ENCODE results near the gene RXRB. TPM values are rescaled to one million over a fixed set of nuclear protein-coding genes. Genes with fewer than 3 reads are reported as not detected.

RXRB gene
- total and polyA plus RNA-seq, 2 of the 13 experiments (the other 11 are each of a cell fraction or from before 2014, with no cell fraction given) = 26.7 to 55.7 TPM

DNA sequence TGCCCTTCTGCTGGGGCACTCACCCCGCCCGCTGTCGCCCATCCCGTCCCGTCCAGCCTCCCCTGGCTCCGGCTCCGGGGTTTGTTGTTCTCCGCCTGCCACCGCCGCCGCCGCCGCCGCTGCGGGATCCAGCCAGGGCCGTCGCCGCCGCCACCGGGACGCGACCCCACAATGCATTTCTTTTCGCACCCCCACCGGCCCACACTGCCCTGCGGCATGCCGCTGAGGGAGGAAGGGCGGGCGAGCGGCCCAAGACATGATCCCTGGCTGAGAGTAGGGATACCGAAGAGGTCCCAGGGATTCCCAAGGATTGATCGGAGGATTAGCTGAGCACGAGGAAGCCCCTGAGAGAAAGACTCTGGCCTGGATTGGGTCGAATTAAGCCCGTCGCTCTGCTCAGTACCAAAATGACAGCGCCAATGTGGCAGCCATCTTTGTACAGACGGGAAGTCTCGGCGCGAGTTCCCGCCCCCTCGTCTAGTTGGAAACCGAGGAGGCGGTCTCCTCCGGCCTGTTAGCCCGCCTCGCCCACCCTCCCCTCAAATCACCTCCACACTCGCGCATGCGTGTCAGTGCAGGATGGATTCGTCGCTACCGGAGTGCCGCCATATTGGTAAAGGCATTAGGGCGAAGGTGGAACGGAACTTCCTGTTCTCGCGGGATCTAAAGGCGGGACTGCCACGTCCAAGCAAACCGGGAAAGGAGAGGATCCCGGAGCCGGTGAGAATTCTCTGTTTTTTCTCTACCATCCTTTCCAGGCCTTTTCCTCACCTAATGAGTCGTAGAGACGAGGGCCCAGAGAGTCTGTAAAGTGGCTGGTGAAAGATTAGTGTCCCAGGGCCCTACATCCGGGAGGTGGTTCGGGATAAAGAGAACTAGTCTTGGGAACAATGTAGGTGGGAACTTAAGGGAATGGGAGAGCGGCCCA is at the start of gene RXRB, which contains the start of gene SLC39A7 (continued):
- TF ChIP-seq, protein P1, sequence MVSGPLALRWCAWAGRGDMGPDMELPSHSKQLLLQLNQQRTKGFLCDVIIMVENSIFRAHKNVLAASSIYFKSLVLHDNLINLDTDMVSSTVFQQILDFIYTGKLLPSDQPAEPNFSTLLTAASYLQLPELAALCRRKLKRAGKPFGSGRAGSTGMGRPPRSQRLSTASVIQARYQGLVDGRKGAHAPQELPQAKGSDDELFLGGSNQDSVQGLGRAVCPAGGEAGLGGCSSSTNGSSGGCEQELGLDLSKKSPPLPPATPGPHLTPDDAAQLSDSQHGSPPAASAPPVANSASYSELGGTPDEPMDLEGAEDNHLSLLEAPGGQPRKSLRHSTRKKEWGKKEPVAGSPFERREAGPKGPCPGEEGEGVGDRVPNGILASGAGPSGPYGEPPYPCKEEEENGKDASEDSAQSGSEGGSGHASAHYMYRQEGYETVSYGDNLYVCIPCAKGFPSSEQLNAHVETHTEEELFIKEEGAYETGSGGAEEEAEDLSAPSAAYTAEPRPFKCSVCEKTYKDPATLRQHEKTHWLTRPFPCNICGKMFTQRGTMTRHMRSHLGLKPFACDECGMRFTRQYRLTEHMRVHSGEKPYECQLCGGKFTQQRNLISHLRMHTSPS (CRISPR knock-in tag; IDR thresholded peaks at IDR 0.05; ENCODE audit: low read depth) = no peak; the same call in 1 of the 2 replicates
- TF ChIP-seq, protein P2, sequence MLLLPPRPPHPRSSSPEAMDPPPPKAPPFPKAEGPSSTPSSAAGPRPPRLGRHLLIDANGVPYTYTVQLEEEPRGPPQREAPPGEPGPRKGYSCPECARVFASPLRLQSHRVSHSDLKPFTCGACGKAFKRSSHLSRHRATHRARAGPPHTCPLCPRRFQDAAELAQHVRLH (CRISPR knock-in tag; IDR thresholded peaks at IDR 0.05; ENCODE audit: borderline replicate concordance, low read depth) = peak; percentile 14
- TF ChIP-seq ZNF446 (CRISPR knock-in tag; IDR thresholded peaks at IDR 0.05) (peak; percentile 87), ZNF282 (IDR thresholded peaks at IDR 0.05; ENCODE audit: partially characterized antibody) (no peak), ZNF75D (CRISPR knock-in tag; IDR thresholded peaks at IDR 0.05; ENCODE audit: borderline replicate concordance) (no peak), ZBTB7A (CRISPR knock-in tag; IDR thresholded peaks at IDR 0.05) (peak; percentile 34; the same call in 1 of the 2 replicates), ZMYM4 (CRISPR knock-in tag; IDR thresholded peaks at IDR 0.05) (peak; percentile 81), ZNF430 (CRISPR knock-in tag; IDR thresholded peaks at IDR 0.05) (peak; percentile 55; the same call in 1 of the 2 replicates), ZNF510 (CRISPR knock-in tag; IDR thresholded peaks at IDR 0.05; ENCODE audit: low read depth) (peak; percentile 76; the same call in 1 of the 2 replicates), NFIB (CRISPR knock-in tag; IDR thresholded peaks at IDR 0.05; ENCODE audit: borderline replicate concordance) (peak; percentile 30; the same call in 1 of the 2 replicates), MNT (IDR thresholded peaks at IDR 0.05) (no peak), HMG20B (CRISPR knock-in tag; conservative IDR thresholded peaks at IDR 0.05) (0 out of 2 replicates have a peak, but pooled peaks have one; percentile 53), ZNF251 (CRISPR knock-in tag; IDR thresholded peaks at IDR 0.05) (peak; percentile 25; the same call in 1 of the 2 replicates), CSRNP2 (CRISPR knock-in tag; conservative IDR thresholded peaks at IDR 0.05; ENCODE audit: low read depth) (no peak)
- TF ChIP-seq, protein P3, sequence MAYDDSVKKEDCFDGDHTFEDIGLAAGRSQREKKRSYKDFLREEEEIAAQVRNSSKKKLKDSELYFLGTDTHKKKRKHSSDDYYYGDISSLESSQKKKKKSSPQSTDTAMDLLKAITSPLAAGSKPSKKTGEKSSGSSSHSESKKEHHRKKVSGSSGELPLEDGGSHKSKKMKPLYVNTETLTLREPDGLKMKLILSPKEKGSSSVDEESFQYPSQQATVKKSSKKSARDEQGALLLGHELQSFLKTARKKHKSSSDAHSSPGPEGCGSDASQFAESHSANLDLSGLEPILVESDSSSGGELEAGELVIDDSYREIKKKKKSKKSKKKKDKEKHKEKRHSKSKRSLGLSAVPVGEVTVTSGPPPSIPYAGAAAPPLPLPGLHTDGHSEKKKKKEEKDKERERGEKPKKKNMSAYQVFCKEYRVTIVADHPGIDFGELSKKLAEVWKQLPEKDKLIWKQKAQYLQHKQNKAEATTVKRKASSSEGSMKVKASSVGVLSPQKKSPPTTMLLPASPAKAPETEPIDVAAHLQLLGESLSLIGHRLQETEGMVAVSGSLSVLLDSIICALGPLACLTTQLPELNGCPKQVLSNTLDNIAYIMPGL (CRISPR knock-in tag; IDR thresholded peaks at IDR 0.05; ENCODE audit: borderline replicate concordance in 1 of 2, low read depth in 1 of 2) = peak; percentile 64 to 81
